HepG2 (cell line): ENCODE data around the gene C18orf63. TPM values are rescaled to one million over a fixed set of nuclear protein-coding genes. Genes with fewer than 3 reads are reported as not detected.

Experiments
- BCL6 ChIP-seq: IDR thresholded peaks from 2 replicates; pipeline ENCODE4 v1.6.1; 2016; ENCODE audit warnings: missing genetic modification reagents, missing compliant biosample characterization
- NFATC3 ChIP-seq: sonication (generic); formaldehyde crosslinking; IDR thresholded peaks from 2 replicates; pipeline ENCODE4 v1.5.1; 2020; ENCODE audit warnings: mild to moderate bottlenecking, missing genetic modification reagents
- RBAK ChIP-seq: sonication (generic); formaldehyde crosslinking; IDR thresholded peaks from 2 replicates; pipeline ENCODE4 v1.5.1; 2020; ENCODE audit warnings: mild to moderate bottlenecking, missing genetic modification reagents
- RBM39 ChIP-seq: fragments of 200-400 bp; formaldehyde crosslinking; IDR thresholded peaks from one replicate; pipeline ENCODE4 v1.6.1; 2018; ENCODE audit warnings: antibody characterized with exemption, mild to moderate bottlenecking, low read depth, low read length; ENCODE audit not compliant: poor library complexity, severe bottlenecking
- RFXAP ChIP-seq: sonication (generic); formaldehyde crosslinking; IDR thresholded peaks from 2 replicates; pipeline ENCODE4 v1.4.0; 2020; ENCODE audit warnings: missing genetic modification reagents, borderline replicate concordance
- STAT6 ChIP-seq: sonication (generic); formaldehyde crosslinking; IDR thresholded peaks from 2 replicates; pipeline ENCODE4 v1.4.0; 2020; ENCODE audit warnings: missing genetic modification reagents, mild to moderate bottlenecking, borderline replicate concordance
- TEAD2 ChIP-seq: sonication (generic); formaldehyde crosslinking; IDR thresholded peaks from 2 replicates; pipeline ENCODE4 v1.9.0; 2021; ENCODE audit warnings: missing genetic modification reagents
- ZFYVE20 ChIP-seq: sonication (generic); formaldehyde crosslinking; IDR thresholded peaks from 2 replicates; pipeline ENCODE4 v1.8.0; 2023; ENCODE audit warnings: low read depth, mild to moderate bottlenecking, moderate library complexity, missing genetic modification reagents, borderline replicate concordance
- ZNF124 ChIP-seq: sonication (generic); formaldehyde crosslinking; IDR thresholded peaks from 2 replicates; pipeline ENCODE4 v1.4.0; 2020; ENCODE audit warnings: missing genetic modification reagents
- ZNF691 ChIP-seq: sonication (generic); formaldehyde crosslinking; IDR thresholded peaks from 2 replicates; pipeline ENCODE4 v1.4.0; 2020; ENCODE audit warnings: missing genetic modification reagents, low read depth, mild to moderate bottlenecking, borderline replicate concordance
- polyA plus RNA-seq, 8 experiments: library from polyadenylated mRNA; depleted of rRNA in 3 of 8; stranded (reverse) in 7 of 8; unstranded in 1 of 8; fragments of >200 nt; fragmentation: Illumina TruSeq in 4 of 8; extraction: Trizol in 4 of 8; gene quantifications; 2 replicates each; pipeline versions ENCODE4 v1.2.1 to v1.2.3, GENCODE V29; 2011 to 2016; ENCODE audit warnings: low read depth in 4 of 8, missing spikeins in 1 of 8, mixed read lengths in 1 of 8; ENCODE audit not compliant: insufficient read depth in 1 of 8
- total RNA-seq, 5 experiments: library from RNA; depleted of rRNA; stranded (reverse); fragments of >200 nt; fragmentation: Illumina TruSeq; extraction: Trizol; gene quantifications; 2 replicates each; pipeline ENCODE4 v1.2.3, GENCODE V29; 2016; ENCODE audit warnings: low read depth in 1 of 5
- TF ChIP-seq, protein P1 (sequence below): sonication (generic); formaldehyde crosslinking; IDR thresholded peaks from 2 replicates; pipeline ENCODE4 v1.4.0; 2020; ENCODE audit warnings: low read depth, mild to moderate bottlenecking, missing genetic modification reagents
- TF ChIP-seq, protein P2 (sequence below): sonication (generic); formaldehyde crosslinking; IDR thresholded peaks from 2 replicates; pipeline ENCODE4 v1.5.1; 2020; ENCODE audit warnings: missing genetic modification reagents, mild to moderate bottlenecking, borderline replicate concordance
- TF ChIP-seq, protein P3 (sequence below), 2 experiments: IDR thresholded peaks; 2 replicates each; pipeline ENCODE4 v1.6.1; 2011 to 2012; ENCODE audit warnings: low read length in 2 of 2, borderline replicate concordance in 1 of 2, low read depth in 1 of 2, mild to moderate bottlenecking in 1 of 2, moderate library complexity in 1 of 2
- TF ChIP-seq, protein P4 (sequence below): sonication (generic); formaldehyde crosslinking; IDR thresholded peaks from 2 replicates; pipeline ENCODE4 v1.4.0; 2020; ENCODE audit warnings: missing genetic modification reagents, mild to moderate bottlenecking, borderline replicate concordance

Gene C18orf63
- total and polyA plus RNA-seq, 2 of the 13 experiments (the other 11 are each of a cell fraction or from before 2014, with no cell fraction given): 0.01 TPM; not detected in 1

- TF ChIP-seq, protein P1, sequence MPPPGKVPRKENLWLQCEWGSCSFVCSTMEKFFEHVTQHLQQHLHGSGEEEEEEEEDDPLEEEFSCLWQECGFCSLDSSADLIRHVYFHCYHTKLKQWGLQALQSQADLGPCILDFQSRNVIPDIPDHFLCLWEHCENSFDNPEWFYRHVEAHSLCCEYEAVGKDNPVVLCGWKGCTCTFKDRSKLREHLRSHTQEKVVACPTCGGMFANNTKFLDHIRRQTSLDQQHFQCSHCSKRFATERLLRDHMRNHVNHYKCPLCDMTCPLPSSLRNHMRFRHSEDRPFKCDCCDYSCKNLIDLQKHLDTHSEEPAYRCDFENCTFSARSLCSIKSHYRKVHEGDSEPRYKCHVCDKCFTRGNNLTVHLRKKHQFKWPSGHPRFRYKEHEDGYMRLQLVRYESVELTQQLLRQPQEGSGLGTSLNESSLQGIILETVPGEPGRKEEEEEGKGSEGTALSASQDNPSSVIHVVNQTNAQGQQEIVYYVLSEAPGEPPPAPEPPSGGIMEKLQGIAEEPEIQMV (CRISPR knock-in tag): no peak
- TF ChIP-seq, protein P2, sequence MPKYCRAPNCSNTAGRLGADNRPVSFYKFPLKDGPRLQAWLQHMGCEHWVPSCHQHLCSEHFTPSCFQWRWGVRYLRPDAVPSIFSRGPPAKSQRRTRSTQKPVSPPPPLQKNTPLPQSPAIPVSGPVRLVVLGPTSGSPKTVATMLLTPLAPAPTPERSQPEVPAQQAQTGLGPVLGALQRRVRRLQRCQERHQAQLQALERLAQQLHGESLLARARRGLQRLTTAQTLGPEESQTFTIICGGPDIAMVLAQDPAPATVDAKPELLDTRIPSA: no peak
- TF ChIP-seq ZFYVE20 (CRISPR knock-in tag): no peak
- TF ChIP-seq, protein P3, sequence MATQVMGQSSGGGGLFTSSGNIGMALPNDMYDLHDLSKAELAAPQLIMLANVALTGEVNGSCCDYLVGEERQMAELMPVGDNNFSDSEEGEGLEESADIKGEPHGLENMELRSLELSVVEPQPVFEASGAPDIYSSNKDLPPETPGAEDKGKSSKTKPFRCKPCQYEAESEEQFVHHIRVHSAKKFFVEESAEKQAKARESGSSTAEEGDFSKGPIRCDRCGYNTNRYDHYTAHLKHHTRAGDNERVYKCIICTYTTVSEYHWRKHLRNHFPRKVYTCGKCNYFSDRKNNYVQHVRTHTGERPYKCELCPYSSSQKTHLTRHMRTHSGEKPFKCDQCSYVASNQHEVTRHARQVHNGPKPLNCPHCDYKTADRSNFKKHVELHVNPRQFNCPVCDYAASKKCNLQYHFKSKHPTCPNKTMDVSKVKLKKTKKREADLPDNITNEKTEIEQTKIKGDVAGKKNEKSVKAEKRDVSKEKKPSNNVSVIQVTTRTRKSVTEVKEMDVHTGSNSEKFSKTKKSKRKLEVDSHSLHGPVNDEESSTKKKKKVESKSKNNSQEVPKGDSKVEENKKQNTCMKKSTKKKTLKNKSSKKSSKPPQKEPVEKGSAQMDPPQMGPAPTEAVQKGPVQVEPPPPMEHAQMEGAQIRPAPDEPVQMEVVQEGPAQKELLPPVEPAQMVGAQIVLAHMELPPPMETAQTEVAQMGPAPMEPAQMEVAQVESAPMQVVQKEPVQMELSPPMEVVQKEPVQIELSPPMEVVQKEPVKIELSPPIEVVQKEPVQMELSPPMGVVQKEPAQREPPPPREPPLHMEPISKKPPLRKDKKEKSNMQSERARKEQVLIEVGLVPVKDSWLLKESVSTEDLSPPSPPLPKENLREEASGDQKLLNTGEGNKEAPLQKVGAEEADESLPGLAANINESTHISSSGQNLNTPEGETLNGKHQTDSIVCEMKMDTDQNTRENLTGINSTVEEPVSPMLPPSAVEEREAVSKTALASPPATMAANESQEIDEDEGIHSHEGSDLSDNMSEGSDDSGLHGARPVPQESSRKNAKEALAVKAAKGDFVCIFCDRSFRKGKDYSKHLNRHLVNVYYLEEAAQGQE (IDR thresholded peaks at IDR 0.05; ENCODE audit: borderline replicate concordance in 1 of 2, low read depth in 1 of 2, low read length in 2 of 2): no peak
- TF ChIP-seq NFATC3 (CRISPR knock-in tag): no peak
- TF ChIP-seq ZNF691: no peak
- TF ChIP-seq TEAD2 (CRISPR knock-in tag): no peak
- TF ChIP-seq RBM39: no peak
- no peak for TF ChIP-seq RFXAP (CRISPR knock-in tag)
- TF ChIP-seq ZNF124: no peak
- no peak for TF ChIP-seq RBAK (CRISPR knock-in tag)
- TF ChIP-seq STAT6 (CRISPR knock-in tag): no peak
- TF ChIP-seq, protein P4, sequence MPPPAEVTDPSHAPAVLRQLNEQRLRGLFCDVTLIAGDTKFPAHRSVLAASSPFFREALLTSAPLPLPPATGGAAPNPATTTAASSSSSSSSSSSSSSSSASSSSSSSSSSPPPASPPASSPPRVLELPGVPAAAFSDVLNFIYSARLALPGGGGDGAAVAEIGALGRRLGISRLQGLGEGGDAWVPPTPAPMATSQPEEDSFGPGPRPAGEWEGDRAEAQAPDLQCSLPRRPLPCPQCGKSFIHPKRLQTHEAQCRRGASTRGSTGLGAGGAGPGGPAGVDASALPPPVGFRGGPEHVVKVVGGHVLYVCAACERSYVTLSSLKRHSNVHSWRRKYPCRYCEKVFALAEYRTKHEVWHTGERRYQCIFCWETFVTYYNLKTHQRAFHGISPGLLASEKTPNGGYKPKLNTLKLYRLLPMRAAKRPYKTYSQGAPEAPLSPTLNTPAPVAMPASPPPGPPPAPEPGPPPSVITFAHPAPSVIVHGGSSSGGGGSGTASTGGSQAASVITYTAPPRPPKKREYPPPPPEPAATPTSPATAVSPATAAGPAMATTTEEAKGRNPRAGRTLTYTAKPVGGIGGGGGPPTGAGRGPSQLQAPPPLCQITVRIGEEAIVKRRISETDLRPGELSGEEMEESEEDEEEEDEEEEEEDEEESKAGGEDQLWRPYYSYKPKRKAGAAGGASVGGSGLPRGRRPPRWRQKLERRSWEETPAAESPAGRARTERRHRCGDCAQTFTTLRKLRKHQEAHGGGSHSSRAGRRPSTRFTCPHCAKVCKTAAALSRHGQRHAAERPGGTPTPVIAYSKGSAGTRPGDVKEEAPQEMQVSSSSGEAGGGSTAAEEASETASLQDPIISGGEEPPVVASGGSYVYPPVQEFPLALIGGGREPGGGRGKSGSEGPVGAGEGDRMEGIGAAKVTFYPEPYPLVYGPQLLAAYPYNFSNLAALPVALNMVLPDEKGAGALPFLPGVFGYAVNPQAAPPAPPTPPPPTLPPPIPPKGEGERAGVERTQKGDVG (CRISPR knock-in tag): no peak
- TF ChIP-seq BCL6 (CRISPR knock-in tag): no peak
Measured at GRCh38 chr18:74368901-74369705, 53.5 kb downstream of the C18orf63 start (continued).
